HEK293 (cell line): ENCODE measurements around the gene RSL1D1.

Experiments used
- MYNN ChIP-seq: fragments of 450-650 bp; formaldehyde crosslinking; IDR thresholded peaks from 2 replicates; pipeline ENCODE4 v1.5.1; 2016; ENCODE audit warnings: missing biosample characterization, missing genetic modification characterization, borderline replicate concordance
- SETDB1 ChIP-seq: IDR thresholded peaks from one replicate; pipeline ENCODE4 v1.6.1; 2017; ENCODE audit warnings: mild to moderate bottlenecking, low read length, moderate library complexity, mixed read lengths; ENCODE audit not compliant: insufficient read length
- ZSCAN23 ChIP-seq: fragments of 450-650 bp; formaldehyde crosslinking; IDR thresholded peaks from 2 replicates; pipeline ENCODE4 v1.5.1; 2016; ENCODE audit warnings: missing biosample characterization, missing genetic modification characterization
- TF ChIP-seq, protein P1 (sequence below): fragments of 450-650 bp; formaldehyde crosslinking; IDR thresholded peaks from 2 replicates; pipeline ENCODE4 v1.5.1; 2016; ENCODE audit warnings: missing biosample characterization, missing genetic modification characterization

DNA sequence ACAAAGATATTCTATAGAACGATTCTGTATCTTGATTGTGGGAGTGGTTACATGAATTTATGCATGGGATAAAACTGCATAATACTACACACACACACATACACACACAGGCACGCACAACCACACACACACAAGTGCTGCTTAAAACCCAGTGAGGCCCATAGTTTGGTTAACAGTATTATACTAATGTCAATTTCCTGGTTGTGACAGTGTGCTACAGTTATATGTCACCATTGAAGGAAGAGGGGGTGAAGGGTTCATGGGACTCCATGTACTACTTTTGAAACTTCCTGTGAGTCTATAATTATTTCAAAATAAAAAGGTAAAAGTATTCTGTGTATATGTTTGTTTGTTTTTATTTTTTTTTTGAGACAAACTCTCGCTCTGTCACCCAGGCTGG, 62.4 kb downstream of the RSL1D1 start:
- TF ChIP-seq, protein P1, sequence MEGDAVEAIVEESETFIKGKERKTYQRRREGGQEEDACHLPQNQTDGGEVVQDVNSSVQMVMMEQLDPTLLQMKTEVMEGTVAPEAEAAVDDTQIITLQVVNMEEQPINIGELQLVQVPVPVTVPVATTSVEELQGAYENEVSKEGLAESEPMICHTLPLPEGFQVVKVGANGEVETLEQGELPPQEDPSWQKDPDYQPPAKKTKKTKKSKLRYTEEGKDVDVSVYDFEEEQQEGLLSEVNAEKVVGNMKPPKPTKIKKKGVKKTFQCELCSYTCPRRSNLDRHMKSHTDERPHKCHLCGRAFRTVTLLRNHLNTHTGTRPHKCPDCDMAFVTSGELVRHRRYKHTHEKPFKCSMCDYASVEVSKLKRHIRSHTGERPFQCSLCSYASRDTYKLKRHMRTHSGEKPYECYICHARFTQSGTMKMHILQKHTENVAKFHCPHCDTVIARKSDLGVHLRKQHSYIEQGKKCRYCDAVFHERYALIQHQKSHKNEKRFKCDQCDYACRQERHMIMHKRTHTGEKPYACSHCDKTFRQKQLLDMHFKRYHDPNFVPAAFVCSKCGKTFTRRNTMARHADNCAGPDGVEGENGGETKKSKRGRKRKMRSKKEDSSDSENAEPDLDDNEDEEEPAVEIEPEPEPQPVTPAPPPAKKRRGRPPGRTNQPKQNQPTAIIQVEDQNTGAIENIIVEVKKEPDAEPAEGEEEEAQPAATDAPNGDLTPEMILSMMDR (tag by site-specific recombination): no peak
- TF ChIP-seq ZSCAN23 (no peak), SETDB1 (no peak), MYNN (tag by site-specific recombination) (no peak)
